Endothelial cell of umbilical vein (primary cell): ENCODE data around the gene CHD9. TPM values are rescaled to one million over a fixed set of nuclear protein-coding genes. Genes with fewer than 3 reads are reported as not detected.
A peak's percentile ranks its signal among the peaks of the same experiment; 100 is the strongest.

Experiments used
- BruUV-seq: library from RNA; stranded (reverse); fragments of 400-500 nt; replicated peaks from 2 replicates; lab custom pipeline; 2021; lab: Mats Ljungman, UMichigan
- CTCF ChIA-PET: fragments of 300-600, 350-600 bp; sonication (Branson Sonifier 250); formaldehyde crosslinking; loops from one replicate; lab custom pipeline; 2021; ENCODE audit warnings: antibody characterized with exemption, inconsistent platforms; lab: Charles Lee
- POLR2A ChIA-PET: fragments of 300-600, 350-600 bp; sonication (Branson Sonifier 250); formaldehyde crosslinking; loops from one replicate; lab custom pipeline; 2021; ENCODE audit warnings: antibody characterized with exemption, inconsistent platforms; lab: Charles Lee
- DNase-seq: peaks from one replicate; pipeline ENCODE4 v3.0.0-alpha.2; 2011; ENCODE audit warnings: low read depth, low spot score
- FAIRE-seq: peaks from 2 replicates; lab custom pipeline; 2011; peaks lifted over from hg19 to GRCh38; lab: Jason Lieb, UNC
- H2AFZ ChIP-seq: 2 replicates; pipeline ENCODE4 v1.6.0; 2012; ENCODE audit warnings: low read depth, low read length, control low read depth, inconsistent platforms
- H3K27ac ChIP-seq: 2 replicates; pipeline ENCODE4 v1.5.1; 2011; ENCODE audit warnings: low read depth, mild to moderate bottlenecking, control low read depth, low read length, moderate library complexity; ENCODE audit not compliant: insufficient read depth
- H3K27me3 ChIP-seq, 2 experiments: 2 replicates each; pipeline versions ENCODE4 v1.6.0 to v1.6.1; 2011; ENCODE audit warnings: low read length in 2 of 2, mixed read lengths in 1 of 2; ENCODE audit not compliant: control insufficient read depth in 2 of 2, insufficient read depth in 2 of 2
- H3K36me3 ChIP-seq, 2 experiments: 2 replicates in 1 of 2; 3 replicates in 1 of 2; pipeline ENCODE4 v1.5.1; 2011; ENCODE audit warnings: low read length in 2 of 2, mild to moderate bottlenecking in 1 of 2, moderate library complexity in 1 of 2; ENCODE audit not compliant: control insufficient read depth in 2 of 2, insufficient read depth in 2 of 2; ENCODE audit errors: extremely low read depth in 1 of 2
- H3K4me1 ChIP-seq: 3 replicates; pipeline ENCODE4 v1.5.1; 2011; ENCODE audit warnings: mild to moderate bottlenecking, low read length; ENCODE audit not compliant: control insufficient read depth, insufficient read depth; ENCODE audit errors: extremely low read depth
- H3K4me2 ChIP-seq: 2 replicates; pipeline ENCODE4 v1.6.1; 2011; ENCODE audit warnings: low read length, control low read depth, mixed read lengths; ENCODE audit not compliant: insufficient read depth
- H3K4me3 ChIP-seq, 3 experiments: fragments of 200-600 bp in 1 of 3; sonication (generic), shearing (Covaris generic) in 1 of 3; replicated peaks in 1 of 3; 2 replicates each; pipeline ENCODE4 v1.5.1; 2011 to 2016; ENCODE audit warnings: control low read depth in 3 of 3, low read length in 3 of 3, mild to moderate bottlenecking in 2 of 3, inconsistent platforms in 1 of 3, low read depth in 1 of 3, moderate library complexity in 1 of 3; ENCODE audit not compliant: insufficient read depth in 1 of 3
- H3K79me2 ChIP-seq: 2 replicates; pipeline ENCODE4 v1.6.0; 2012; ENCODE audit warnings: low read length, inconsistent platforms; ENCODE audit not compliant: control insufficient read depth, insufficient read depth
- H3K9ac ChIP-seq: replicated peaks from 2 replicates; pipeline ENCODE3; 2011; ENCODE audit warnings: low read length, control low read depth; ENCODE audit not compliant: insufficient read depth; ENCODE audit errors: extremely low read depth
- H3K9me1 ChIP-seq: replicated peaks from 3 replicates; pipeline ENCODE4 v1.6.0; 2011; ENCODE audit warnings: mild to moderate bottlenecking, low read length; ENCODE audit not compliant: control insufficient read depth, insufficient read depth; ENCODE audit errors: extremely low read depth
- H3K9me3 ChIP-seq: replicated peaks from 2 replicates; pipeline ENCODE4 v1.5.1; 2012; ENCODE audit warnings: low read length, inconsistent platforms; ENCODE audit not compliant: control insufficient read depth, insufficient read depth
- H4K20me1 ChIP-seq: replicated peaks from 2 replicates; pipeline ENCODE3; 2011; ENCODE audit warnings: mild to moderate bottlenecking, low read length; ENCODE audit not compliant: control insufficient read depth, insufficient read depth; ENCODE audit errors: extremely low read depth
- EZH2 ChIP-seq: IDR thresholded peaks from 2 replicates; pipeline ENCODE4 v1.6.1; 2012; ENCODE audit warnings: borderline replicate concordance, low read depth, mild to moderate bottlenecking, moderate library complexity, low read length, inconsistent platforms; ENCODE audit not compliant: severe bottlenecking
- FOS ChIP-seq: IDR thresholded peaks from 2 replicates; pipeline ENCODE4 v1.6.1; 2011; ENCODE audit warnings: mild to moderate bottlenecking, low read length, moderate library complexity, borderline replicate concordance; ENCODE audit not compliant: insufficient read depth
- GATA2 ChIP-seq: IDR thresholded peaks from 2 replicates; pipeline ENCODE4 v1.7.0; 2011; ENCODE audit warnings: low read depth, mild to moderate bottlenecking, moderate library complexity, mixed read lengths, low read length; ENCODE audit not compliant: insufficient read length, insufficient read depth
- JUN ChIP-seq: IDR thresholded peaks from 2 replicates; pipeline ENCODE4 v1.6.1; 2011; ENCODE audit warnings: borderline replicate concordance, low read depth; ENCODE audit not compliant: insufficient read length, insufficient read depth
- MAX ChIP-seq: IDR thresholded peaks from 2 replicates; pipeline ENCODE4 v1.6.1; 2011; ENCODE audit not compliant: insufficient read depth, insufficient read length
- MYC ChIP-seq: IDR thresholded peaks from one replicate; pipeline ENCODE4 v1.6.1; 2011; ENCODE audit warnings: mild to moderate bottlenecking, low read depth, low read length
- POLR2A ChIP-seq: IDR thresholded peaks from 2 replicates; pipeline ENCODE4 v1.6.1; 2012; ENCODE audit warnings: low read depth, mild to moderate bottlenecking, control low read depth, low read length
- POLR2AphosphoS5 ChIP-seq: IDR thresholded peaks from 2 replicates; pipeline ENCODE4 v1.6.1; 2012; ENCODE audit warnings: low read depth, mild to moderate bottlenecking, control low read depth, low read length, moderate library complexity; ENCODE audit not compliant: insufficient read depth
- dilution Hi-C: fragments of 300-500 bp; cut with MboI; formaldehyde crosslinking; loops from one replicate; pipeline ENCODE4 v1.15.0; 2019; ENCODE audit warnings: low sequenced_read_pairs; ENCODE audit not compliant: extremely low pct_ligation_motif_present
- intact Hi-C: fragments of 100-400 bp; cut with micrococcal nuclease; formaldehyde crosslinking; loops from one replicate; pipeline ENCODE4 v1.10.0; 2022
- polyA plus RNA-seq, 4 experiments: library from polyadenylated mRNA; depleted of rRNA in 3 of 4; stranded (reverse) in 3 of 4; unstranded in 1 of 4; fragments of >200 nt; gene quantifications; 2 replicates each; pipeline versions ENCODE4 v1.2.1 to v1.2.3, GENCODE V29; 2011 to 2012; ENCODE audit warnings: missing spikeins in 1 of 4
- total RNA-seq: library from RNA; stranded (reverse); gene quantifications from 2 replicates; pipeline ENCODE4 v1.2.3, GENCODE V29; 2021
- TF ChIP-seq, protein P1 (sequence below), 2 donors: IDR thresholded peaks; 1 replicate in 1 of 2; 2 replicates in 1 of 2; pipeline ENCODE4 v1.5.1; 2011; ENCODE audit warnings: low read length in 2 of 2, mild to moderate bottlenecking in 2 of 2, moderate library complexity in 2 of 2, control low read depth in 1 of 2, inconsistent platforms in 1 of 2, low read depth in 1 of 2; ENCODE audit not compliant: insufficient read depth in 1 of 2; ENCODE audit errors: extremely low read depth in 1 of 2

CHD9 gene
- total and polyA plus RNA-seq, 2 donors (not counting 3 experiments of a cell fraction or from before 2014, with no cell fraction given): 9.9 to 59.2 TPM

GRCh38 chr16:53129281-53130158, 74.7 kb downstream of the CHD9 start:
- TSS peak; percentile 78 for BruUV-seq
- peaks cover 15% of the 10 kb centered on the region for H3K4me1 ChIP-seq
- TF ChIP-seq MYC (no peak), FOS (no peak), POLR2AphosphoS5 (no peak), EZH2 (no peak), JUN (no peak), GATA2 (no peak), MAX (no peak), POLR2A (no peak)
- TF ChIP-seq, protein P1, sequence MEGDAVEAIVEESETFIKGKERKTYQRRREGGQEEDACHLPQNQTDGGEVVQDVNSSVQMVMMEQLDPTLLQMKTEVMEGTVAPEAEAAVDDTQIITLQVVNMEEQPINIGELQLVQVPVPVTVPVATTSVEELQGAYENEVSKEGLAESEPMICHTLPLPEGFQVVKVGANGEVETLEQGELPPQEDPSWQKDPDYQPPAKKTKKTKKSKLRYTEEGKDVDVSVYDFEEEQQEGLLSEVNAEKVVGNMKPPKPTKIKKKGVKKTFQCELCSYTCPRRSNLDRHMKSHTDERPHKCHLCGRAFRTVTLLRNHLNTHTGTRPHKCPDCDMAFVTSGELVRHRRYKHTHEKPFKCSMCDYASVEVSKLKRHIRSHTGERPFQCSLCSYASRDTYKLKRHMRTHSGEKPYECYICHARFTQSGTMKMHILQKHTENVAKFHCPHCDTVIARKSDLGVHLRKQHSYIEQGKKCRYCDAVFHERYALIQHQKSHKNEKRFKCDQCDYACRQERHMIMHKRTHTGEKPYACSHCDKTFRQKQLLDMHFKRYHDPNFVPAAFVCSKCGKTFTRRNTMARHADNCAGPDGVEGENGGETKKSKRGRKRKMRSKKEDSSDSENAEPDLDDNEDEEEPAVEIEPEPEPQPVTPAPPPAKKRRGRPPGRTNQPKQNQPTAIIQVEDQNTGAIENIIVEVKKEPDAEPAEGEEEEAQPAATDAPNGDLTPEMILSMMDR (IDR thresholded peaks at IDR 0.05; ENCODE audit: extremely low read depth in 1 of 2, insufficient read depth in 1 of 2, low read depth in 1 of 2, low read length in 2 of 2): no peak
- H3K4me2 ChIP-seq: peak overlapping the region; percentile 87
- H3K9ac ChIP-seq: peak overlapping the region; percentile 87
- no peaks in the 10 kb centered on the region for H3K9me3 ChIP-seq
- POLR2A ChIA-PET: interaction anchor here (0.7 kb wide), 1 partner anchor 74 kb away, joined by 3 read pairs; no protein-coding TSS in a partner anchor
- H3K4me3 ChIP-seq: peak overlapping the region; percentile 36 to 92 (median 74)
- CTCF ChIA-PET: interaction anchor here (0.9 to 2.6 kb wide), 8 partner anchors 16 to 154 kb away, joined by 3 to 36 read pairs (median 6); partner anchors contain the start of gene CHD9
- peak overlapping the region; percentile 89 for H3K27ac ChIP-seq
- H3K27me3 ChIP-seq: no peaks in the 10 kb centered on the region
- peaks cover 11% of the 10 kb centered on the region for H3K79me2 ChIP-seq
- DNase-seq (no peak), FAIRE-seq (peak; percentile 35)
- dilution Hi-C loops: no loop called here
- no peaks in the 10 kb centered on the region for H3K36me3 ChIP-seq
- intact Hi-C loops: loop anchor here (1.0 kb wide), 2 partner anchors 30 to 36 kb away; no protein-coding TSS in a partner anchor
- H2AFZ ChIP-seq: peak overlapping the region; percentile 97
- peaks cover 2% of the 10 kb centered on the region for H4K20me1 ChIP-seq
- no peaks in the 10 kb centered on the region for H3K9me1 ChIP-seq
